ENCODE measurements around the gene ZCCHC17. TPM values are rescaled to one million over a fixed set of nuclear protein-coding genes. Genes with fewer than 3 reads are reported as not detected.

The ZCCHC17 gene
- total RNA-seq, 1 donor from 2014 or later, result 12.2 TPM

- no peaks in the 10 kb centered on the region for H3K9me3 ChIP-seq (replicated peaks)
- H3K27me3 ChIP-seq (ENCODE audit: low read depth), result peaks cover 67% of the 10 kb centered on the region
- no peak overlapping the region for H3K27ac ChIP-seq (replicated peaks)
- TF ChIP-seq, protein P1, sequence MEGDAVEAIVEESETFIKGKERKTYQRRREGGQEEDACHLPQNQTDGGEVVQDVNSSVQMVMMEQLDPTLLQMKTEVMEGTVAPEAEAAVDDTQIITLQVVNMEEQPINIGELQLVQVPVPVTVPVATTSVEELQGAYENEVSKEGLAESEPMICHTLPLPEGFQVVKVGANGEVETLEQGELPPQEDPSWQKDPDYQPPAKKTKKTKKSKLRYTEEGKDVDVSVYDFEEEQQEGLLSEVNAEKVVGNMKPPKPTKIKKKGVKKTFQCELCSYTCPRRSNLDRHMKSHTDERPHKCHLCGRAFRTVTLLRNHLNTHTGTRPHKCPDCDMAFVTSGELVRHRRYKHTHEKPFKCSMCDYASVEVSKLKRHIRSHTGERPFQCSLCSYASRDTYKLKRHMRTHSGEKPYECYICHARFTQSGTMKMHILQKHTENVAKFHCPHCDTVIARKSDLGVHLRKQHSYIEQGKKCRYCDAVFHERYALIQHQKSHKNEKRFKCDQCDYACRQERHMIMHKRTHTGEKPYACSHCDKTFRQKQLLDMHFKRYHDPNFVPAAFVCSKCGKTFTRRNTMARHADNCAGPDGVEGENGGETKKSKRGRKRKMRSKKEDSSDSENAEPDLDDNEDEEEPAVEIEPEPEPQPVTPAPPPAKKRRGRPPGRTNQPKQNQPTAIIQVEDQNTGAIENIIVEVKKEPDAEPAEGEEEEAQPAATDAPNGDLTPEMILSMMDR (IDR thresholded peaks at IDR 0.05; ENCODE audit: borderline replicate concordance), result no peak
- intact Hi-C loops (cut with micrococcal nuclease), result no loop called here
- no peak overlapping the region for H3K4me3 ChIP-seq
- no peaks in the 10 kb centered on the region for H3K36me3 ChIP-seq
- peaks cover 19% of the 10 kb centered on the region for H3K4me1 ChIP-seq
- DNase-seq, result no peak
These were observed 114.0 kb downstream of the ZCCHC17 start for GRCh38 chr1:31410871-31411270.

- peaks cover 19% of the 10 kb centered on the region for H3K4me1 ChIP-seq
- no peak for DNase-seq
- intact Hi-C loops (cut with micrococcal nuclease), result no loop called here
- H3K27ac ChIP-seq (replicated peaks), result no peak overlapping the region
- H3K27me3 ChIP-seq (ENCODE audit: low read depth), result peaks cover 75% of the 10 kb centered on the region
- H3K9me3 ChIP-seq (replicated peaks), result no peaks in the 10 kb centered on the region
- TF ChIP-seq, protein P1 (IDR thresholded peaks at IDR 0.05; ENCODE audit: borderline replicate concordance), result no peak
- peak overlapping the region; percentile 82 for H3K4me3 ChIP-seq
- no peaks in the 10 kb centered on the region for H3K36me3 ChIP-seq
These were observed 115.4 kb downstream of the ZCCHC17 start for GRCh38 chr1:31412205-31412604.

DNA sequence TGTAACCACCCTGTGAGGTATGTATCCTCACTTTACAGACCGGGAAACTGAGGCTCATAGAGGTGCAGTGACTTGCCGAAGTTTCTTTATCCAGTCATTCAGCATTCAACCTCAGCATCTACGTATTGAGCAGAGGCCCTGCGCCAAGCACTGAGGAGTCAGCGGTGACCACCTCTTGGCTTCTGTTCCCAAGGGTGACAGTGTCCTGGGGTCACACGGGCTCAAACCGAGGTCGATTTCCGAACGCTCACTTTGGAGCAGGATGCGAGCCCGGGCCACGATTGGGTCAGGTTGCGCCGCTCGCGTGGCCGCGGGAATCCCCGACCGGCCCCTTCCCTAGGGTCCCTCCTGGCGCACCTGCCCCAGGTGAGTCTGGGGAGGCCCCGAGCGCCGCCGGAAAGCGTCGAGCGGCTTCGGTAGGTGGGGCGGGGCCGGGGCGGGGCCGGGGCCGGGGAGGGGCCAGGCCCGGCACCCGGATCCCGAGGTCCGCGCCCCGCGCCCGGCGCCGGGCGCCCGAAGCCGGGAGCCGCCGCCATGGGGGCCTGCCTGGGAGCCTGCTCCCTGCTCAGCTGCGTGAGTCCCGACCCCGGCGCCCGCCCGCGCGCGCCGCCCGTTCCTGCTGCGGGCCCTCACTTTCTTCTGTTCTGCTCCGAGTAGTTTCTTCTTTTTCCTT, 116.0 kb downstream of the ZCCHC17 start, which contains the start of gene SERINC2:
Gene SERINC2 (plus strand): TSS at position 482 of the 673 bp plus-strand sequence. CDS start 53 bp downstream, at position 535.
- H3K36me3 ChIP-seq, result no peaks in the 10 kb centered on the region
- H3K27ac ChIP-seq (replicated peaks), result peak within 1 kb of the TSS; percentile 82
- no peak for DNase-seq
- H3K4me3 ChIP-seq, result peak within 1 kb of the TSS; percentile 82
- H3K9me3 ChIP-seq (replicated peaks), result no peaks in the 10 kb centered on the region
- intact Hi-C loops (cut with micrococcal nuclease), result no loop called here
- TF ChIP-seq, protein P1 (IDR thresholded peaks at IDR 0.05; ENCODE audit: borderline replicate concordance), result no peak
- peaks cover 76% of the 10 kb centered on the region for H3K27me3 ChIP-seq (ENCODE audit: low read depth)
- H3K4me1 ChIP-seq, result peaks cover 19% of the 10 kb centered on the region

GRCh38 chr1:31413405-31414001, 116.7 kb downstream of the ZCCHC17 start:
- intact Hi-C loops (cut with micrococcal nuclease), result no loop called here
- peaks cover 19% of the 10 kb centered on the region for H3K4me1 ChIP-seq
- peaks cover 76% of the 10 kb centered on the region for H3K27me3 ChIP-seq (ENCODE audit: low read depth)
- TF ChIP-seq, protein P1 (IDR thresholded peaks at IDR 0.05; ENCODE audit: borderline replicate concordance), result no peak
- no peaks in the 10 kb centered on the region for H3K9me3 ChIP-seq (replicated peaks)
- H3K36me3 ChIP-seq, result no peaks in the 10 kb centered on the region
- peak overlapping the region; percentile 82 for H3K4me3 ChIP-seq
- peak overlapping the region; percentile 82 for H3K27ac ChIP-seq (replicated peaks)
- DNase-seq, result peak; percentile 82

Other genes starting within 250 kb of the ZCCHC17 start
- gene PUM1, start 231.3 kb upstream of the ZCCHC17 start, total RNA-seq, result 80.1 TPM
- 0.19 TPM for gene NKAIN1, start 57.1 kb upstream of the ZCCHC17 start, total RNA-seq
- 19.7 TPM for gene SNRNP40, start 244 bp upstream of the ZCCHC17 start, total RNA-seq
- gene FABP3, start 76.0 kb downstream of the ZCCHC17 start, total RNA-seq, result 4,737 TPM
- 1.6 TPM for gene SERINC2, start 116.2 kb downstream of the ZCCHC17 start, total RNA-seq

All from left ventricle myocardium inferior (tissue), 1 donor.